Measurements from ENCODE around the gene DIAPH3.

GRCh38 chr13:59665184-59665583 is 498.5 kb downstream of the DIAPH3 start:
- TF ChIP-seq CTCF (IDR thresholded peaks at IDR 0.05 in 8 of 11, conservative IDR thresholded peaks at IDR 0.05 in 3 of 11) (no peak), POLR2A (IDR thresholded peaks at IDR 0.05) (no peak)

All from spleen (tissue), 7 donors.